ENCODE measurements around the gene TMEM107.

TMEM107 gene

DNA sequence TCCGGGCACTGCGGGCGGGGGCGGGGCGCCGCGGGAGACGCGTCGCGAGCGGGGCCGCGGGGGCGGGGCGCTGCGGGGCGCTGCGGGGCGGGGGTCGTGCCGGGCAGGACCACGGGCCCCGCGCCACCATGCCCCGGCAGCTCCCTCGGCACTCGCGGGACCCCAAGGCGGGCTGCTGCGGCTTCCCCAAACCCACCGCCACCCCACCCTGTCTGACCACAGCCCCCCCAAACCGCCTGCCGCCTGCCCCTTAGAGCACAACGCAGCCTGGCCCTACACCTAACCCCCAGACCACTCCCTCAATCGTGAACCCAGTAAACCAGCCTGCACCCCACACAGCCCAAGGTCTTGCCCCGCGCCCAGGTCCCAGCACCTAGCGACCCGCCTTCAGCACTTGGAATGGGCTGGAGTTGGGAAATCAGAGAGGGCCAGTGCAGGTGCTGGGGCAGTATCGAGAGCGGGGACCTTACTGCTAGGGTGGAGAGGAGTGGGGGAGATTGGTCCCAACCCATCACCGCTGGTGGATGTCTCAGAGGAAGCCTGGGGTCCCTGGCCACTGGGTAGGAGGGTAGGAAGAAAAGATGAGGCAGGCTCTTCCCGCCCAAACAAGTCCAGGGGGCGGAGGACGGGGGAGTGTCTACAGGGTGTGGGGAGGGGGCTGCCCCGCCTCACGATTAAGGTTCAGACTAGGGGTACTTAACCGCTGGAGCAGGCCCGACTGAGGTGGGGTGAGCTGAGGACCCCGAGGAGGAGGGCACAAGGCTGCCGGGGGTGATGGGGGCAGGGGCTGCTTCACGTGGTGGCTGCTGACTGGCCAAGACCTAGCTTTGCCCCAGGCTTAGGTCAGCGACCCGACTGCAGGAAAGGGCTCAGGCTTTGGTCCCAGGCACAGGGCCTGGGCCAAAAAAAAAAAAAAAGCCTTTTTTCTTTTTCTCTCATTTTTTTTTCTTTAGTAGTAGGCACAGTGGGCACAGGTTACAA lies 12.9 kb downstream of the TMEM107 start:
- ChIA-PET CTCF (interaction anchor here (0.9 to 8.6 kb wide), 7 partner anchors 32 to 103 kb away, joined by 3 to 41 read pairs (median 3); partner anchors contain the start of genes ALOXE3 and HES7), POLR2A (interaction anchor here (2.5 kb wide), 1 partner anchor 10 kb away, joined by 14 read pairs; no protein-coding TSS in a partner anchor)
- H3K4me3 ChIP-seq (ENCODE audit: low read depth, low read length), result peak overlapping the region; percentile 92
- DNase-seq (ENCODE audit: low read depth, low spot score), result no peak
- TF ChIP-seq CTCF (IDR thresholded peaks at IDR 0.05; ENCODE audit: insufficient read depth, low read length, missing control alignments), result no peak

- H3K4me3 ChIP-seq (ENCODE audit: low read depth, low read length), result peak within 1 kb of the TSS; percentile 92
- CTCF ChIA-PET, result interaction anchor here (1.3 to 8.6 kb wide), 3 partner anchors 32 to 43 kb away, joined by 3 to 41 read pairs (median 34); partner anchors contain the start of genes ALOXE3 and HES7
- TF ChIP-seq CTCF (IDR thresholded peaks at IDR 0.05; ENCODE audit: insufficient read depth, low read length, missing control alignments), result no peak
- POLR2A ChIA-PET, result interaction anchor here (2.5 kb wide), 1 partner anchor 11 kb away, joined by 14 read pairs; no protein-coding TSS in a partner anchor
- no peak for DNase-seq (ENCODE audit: low read depth, low spot score)
These were observed 13.8 kb downstream of the TMEM107 start, which contains the start of gene VAMP2 for GRCh38 chr17:8162233-8162996. VAMP2 (minus strand) TSS chr17:8162948; CDS start chr17:8162879, 69 bp downstream.

DNA sequence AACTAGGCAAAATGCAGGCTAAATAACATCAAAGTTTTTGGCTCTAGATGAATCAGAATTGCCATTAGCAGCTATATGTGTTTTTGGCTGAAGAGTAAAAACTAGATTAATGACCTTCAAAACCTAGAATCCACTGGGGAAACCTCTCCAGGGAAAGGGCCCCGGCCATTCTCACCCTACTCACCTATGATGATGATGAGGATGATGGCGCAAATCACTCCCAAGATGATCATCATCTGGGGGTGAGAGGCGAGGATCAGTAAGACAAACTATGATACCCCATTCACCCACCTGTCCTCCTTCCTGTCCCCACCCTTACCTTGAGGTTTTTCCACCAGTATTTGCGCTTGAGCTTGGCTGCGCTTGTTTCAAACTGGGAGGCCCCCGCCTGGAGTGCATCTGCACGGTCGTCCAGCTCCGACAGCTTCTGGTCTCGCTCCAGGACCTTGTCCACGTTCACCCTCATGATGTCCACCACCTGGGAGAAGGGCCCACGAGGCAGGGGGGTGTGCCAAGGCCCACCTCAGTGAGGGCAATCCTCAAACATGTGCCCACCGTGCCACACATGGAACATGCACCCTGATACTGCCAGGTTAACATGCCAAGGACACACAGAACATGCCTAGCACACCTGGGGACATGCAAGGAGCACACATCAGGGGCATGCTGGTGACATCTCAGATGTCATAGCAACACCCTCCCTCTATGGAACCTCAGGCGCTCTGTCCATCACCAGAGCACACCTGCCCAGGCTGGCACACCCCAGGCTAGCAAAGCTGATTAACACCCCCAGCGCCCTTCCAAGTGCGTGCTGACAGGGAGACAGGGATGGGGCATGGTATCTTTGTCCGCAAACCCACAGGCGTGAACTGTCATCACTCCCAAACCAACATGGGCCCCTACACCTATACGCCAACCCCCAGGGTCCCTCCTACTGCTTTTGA lies 14.6 kb downstream of the TMEM107 start:
- ChIA-PET CTCF (interaction anchor here (0.7 to 8.6 kb wide), 12 partner anchors 15 to 101 kb away, joined by 3 to 41 read pairs (median 7); partner anchors contain the start of genes ALOXE3 and HES7), POLR2A (interaction anchor here (1.3 kb wide), 1 partner anchor 12 kb away, joined by 5 read pairs; no protein-coding TSS in a partner anchor)
- peak overlapping the region; percentile 92 for H3K4me3 ChIP-seq (ENCODE audit: low read depth, low read length)
- no peak for DNase-seq (ENCODE audit: low read depth, low spot score)
- no peak for TF ChIP-seq CTCF (IDR thresholded peaks at IDR 0.05; ENCODE audit: insufficient read depth, low read length, missing control alignments)

- no peak for DNase-seq (ENCODE audit: low read depth, low spot score)
- POLR2A ChIA-PET, result interaction anchor here (1.3 kb wide), 1 partner anchor 13 kb away, joined by 5 read pairs; no protein-coding TSS in a partner anchor
- CTCF ChIA-PET, result interaction anchor here (0.7 to 8.6 kb wide), 12 partner anchors 9 to 100 kb away, joined by 3 to 41 read pairs (median 8); partner anchors contain the start of genes ALOXE3, HES7 and PER1
These were observed 15.4 kb downstream of the TMEM107 start for GRCh38 chr17:8160741-8161221.

More at GRCh38 chr17:8160741-8161221, 15.4 kb downstream of the TMEM107 start:
- TF ChIP-seq CTCF (IDR thresholded peaks at IDR 0.05; ENCODE audit: insufficient read depth, low read length, missing control alignments), result no peak
- H3K4me3 ChIP-seq (ENCODE audit: low read depth, low read length), result peak overlapping the region; percentile 2; the same call in 1 of the 2 replicates
